Common myeloid progenitor, CD34-positive (primary cell): Measurements from ENCODE around the gene FAM83G.

ENCODE experiments used
- CTCF ChIA-PET: fragments of 350-600 bp; sonication (Branson Sonifier 250); formaldehyde crosslinking; loops from one replicate; lab custom pipeline; 2021; ENCODE audit warnings: antibody characterized with exemption; lab: Charles Lee
- POLR2A ChIA-PET: fragments of 350-600 bp; sonication (Branson Sonifier 250); formaldehyde crosslinking; loops from one replicate; lab custom pipeline; 2021; ENCODE audit warnings: antibody characterized with exemption; lab: Charles Lee
- DNase-seq, 3 donors: peaks; one replicate each; pipeline versions ENCODE4 v3.0.0 to v3.0.0-alpha.2; 2013
- H3K27ac ChIP-seq, 2 experiments: 1 replicate in 1 of 2; 2 replicates in 1 of 2; pipeline ENCODE4 v1.7.0; 2013; ENCODE audit warnings: inconsistent platforms in 2 of 2, low read length in 2 of 2, mild to moderate bottlenecking in 2 of 2, low read depth in 1 of 2, moderate library complexity in 1 of 2; ENCODE audit not compliant: severe bottlenecking in 2 of 2, insufficient read depth in 1 of 2, poor library complexity in 1 of 2
- H3K27me3 ChIP-seq, 5 experiments: replicated peaks in 2 of 5; 1 replicate in 3 of 5; 2 replicates in 2 of 5; pipeline versions ENCODE4 v1.6.1 to v1.7.0; 2013; ENCODE audit warnings: low read length in 4 of 5, mild to moderate bottlenecking in 2 of 5, moderate library complexity in 2 of 5, inconsistent platforms in 1 of 5; ENCODE audit not compliant: insufficient read depth in 5 of 5, control insufficient read depth in 4 of 5
- H3K36me3 ChIP-seq, 4 experiments: 1 replicate in 2 of 4; 2 replicates in 2 of 4; pipeline versions ENCODE4 v1.6.1 to v1.7.0; 2013; ENCODE audit warnings: low read length in 3 of 4, control low read depth in 1 of 4, mild to moderate bottlenecking in 1 of 4; ENCODE audit not compliant: control insufficient read depth in 4 of 4, insufficient read depth in 4 of 4
- H3K4me1 ChIP-seq, 4 experiments: 1 replicate in 3 of 4; 2 replicates in 1 of 4; pipeline versions ENCODE4 v1.6.1 to v1.7.1; 2013; ENCODE audit warnings: low read length in 3 of 4, mild to moderate bottlenecking in 3 of 4, control low read depth in 1 of 4, inconsistent platforms in 1 of 4, moderate library complexity in 1 of 4; ENCODE audit not compliant: control insufficient read depth in 4 of 4, insufficient read depth in 4 of 4; ENCODE audit errors: control extremely low read depth in 1 of 4
- H3K4me3 ChIP-seq, 7 experiments: 1 replicate in 4 of 7; 2 replicates in 3 of 7; pipeline versions ENCODE4 v1.5.1 to v1.7.0; 2013; ENCODE audit warnings: mild to moderate bottlenecking in 7 of 7, low read length in 6 of 7, moderate library complexity in 6 of 7, inconsistent platforms in 2 of 7, low read depth in 2 of 7, control low read depth in 1 of 7; ENCODE audit not compliant: insufficient read depth in 4 of 7, control insufficient read depth in 1 of 7; ENCODE audit errors: extremely low read depth in 1 of 7
- H3K9me3 ChIP-seq, 5 experiments: 1 replicate in 4 of 5; 2 replicates in 1 of 5; pipeline versions ENCODE4 v1.6.1 to v1.7.1; 2013; ENCODE audit warnings: low read length in 4 of 5, mild to moderate bottlenecking in 2 of 5, inconsistent platforms in 1 of 5, low read depth in 1 of 5, moderate library complexity in 1 of 5; ENCODE audit not compliant: control insufficient read depth in 4 of 5, insufficient read depth in 2 of 5; ENCODE audit errors: control extremely low read depth in 1 of 5
- WGBS: methylation state at CpG from one replicate; pipeline ENCODE4 v1.1.5; 2013; ENCODE audit not compliant: insufficient coverage; 5-methylcytosine and 5-hydroxymethylcytosine counted together

The FAM83G gene

DNA sequence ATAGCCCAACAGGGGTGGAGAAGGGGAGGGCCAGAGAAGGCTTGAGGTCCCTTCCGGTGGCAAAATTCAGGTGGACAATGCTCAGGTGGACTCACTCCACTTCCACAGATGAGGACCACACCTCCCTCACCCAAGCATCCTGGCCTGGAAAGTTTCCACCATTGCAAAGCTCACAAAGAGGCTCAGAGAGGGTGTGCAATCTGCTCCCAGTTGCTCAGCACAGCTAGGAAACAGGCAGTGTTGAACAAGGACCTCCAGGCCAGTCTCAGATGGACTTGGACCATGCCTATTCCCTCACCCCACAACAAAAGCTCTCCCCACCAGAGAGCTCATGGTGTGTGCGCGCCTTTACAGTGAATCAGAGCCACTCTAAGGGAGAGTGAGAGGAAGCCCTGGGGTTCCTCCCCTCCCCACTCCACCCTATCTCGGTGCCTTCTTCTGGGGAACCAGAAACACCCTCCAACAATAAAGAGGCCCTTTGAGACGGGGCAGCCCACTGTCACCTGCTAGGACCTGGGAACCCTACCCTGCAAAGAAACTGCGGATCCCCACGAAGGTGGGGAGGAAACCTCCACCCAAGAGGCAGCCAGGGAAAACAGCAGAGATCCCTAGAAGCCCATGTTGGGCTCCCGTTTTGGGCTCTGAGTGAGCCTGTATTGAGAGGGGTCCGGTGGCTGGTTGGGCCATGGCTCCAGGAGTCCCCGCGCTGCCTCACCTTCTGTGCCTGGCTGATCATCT lies 1.6 kb downstream of the FAM83G start:
- no peaks in the 10 kb centered on the region for H3K27me3 ChIP-seq
- 94% methylated on average over 7 of the region's 11 CpGs for WGBS
- CTCF ChIA-PET, result interaction anchor here (2.1 to 7.0 kb wide), 3 partner anchors 9 to 41 kb away, joined by 6 to 29 read pairs (median 7); no protein-coding TSS in a partner anchor
- H3K4me3 ChIP-seq, result peak overlapping the region in 3 of 7 experiments; percentile 4 to 83 (median 75)
- H3K9me3 ChIP-seq, result no peaks in the 10 kb centered on the region
- DNase-seq, result peak in 1 of 3 donors; percentile 26
- POLR2A ChIA-PET, result interaction anchor here (0.7 to 3.2 kb wide), 2 partner anchors 11 to 35 kb away, joined by 3 to 11 read pairs; no protein-coding TSS in a partner anchor
- peaks cover 0 to 42% (median 37%) of the 10 kb centered on the region in 4 experiments for H3K4me1 ChIP-seq
- H3K36me3 ChIP-seq, result peaks cover 0 to 5% (median under 1%) of the 10 kb centered on the region in 4 experiments
- H3K27ac ChIP-seq, result no peak overlapping the region

DNA sequence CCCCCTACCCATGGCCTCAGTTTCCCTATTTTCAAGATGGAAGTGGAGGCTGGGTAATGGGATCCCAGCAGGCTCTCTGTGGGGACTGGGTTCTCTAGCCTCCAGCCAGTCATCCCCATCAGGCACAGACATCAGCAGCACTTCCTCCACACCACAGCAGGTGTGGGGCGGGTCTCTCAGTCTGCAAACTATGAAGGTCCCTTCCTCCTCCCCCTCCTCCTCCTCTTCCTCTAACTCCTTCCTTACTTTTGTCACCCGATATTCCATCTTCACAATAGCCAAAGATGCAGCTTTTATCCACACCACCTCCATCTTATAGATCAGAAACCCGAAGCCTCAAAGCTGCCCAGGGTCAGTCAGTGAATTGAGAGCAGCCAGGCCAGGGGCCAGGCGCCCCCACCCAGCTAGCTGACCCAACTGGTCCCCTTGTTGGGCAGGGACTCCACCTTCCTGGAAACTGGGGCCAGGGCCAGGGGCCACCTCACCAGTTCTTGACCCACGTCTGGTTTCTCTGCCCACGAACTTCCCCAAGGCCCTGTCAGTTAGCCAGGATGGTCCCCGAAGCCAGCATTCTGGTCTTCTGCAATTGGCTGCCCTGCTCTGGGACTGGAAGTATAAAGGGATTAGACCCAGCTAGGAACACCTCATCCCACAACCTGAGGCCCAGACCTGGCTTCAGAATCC lies 2.5 kb downstream of the FAM83G start:
- Histone ChIP-seq H3K4me3 (peak overlapping the region in 1 of 7 experiments; percentile 11), H3K27me3 (no peaks in the 10 kb centered on the region), H3K9me3 (no peaks in the 10 kb centered on the region), H3K36me3 (peaks cover 0 to 9% (median under 1%) of the 10 kb centered on the region in 4 experiments), H3K27ac (no peak overlapping the region), H3K4me1 (peaks cover 0 to 42% (median 37%) of the 10 kb centered on the region in 4 experiments)
- WGBS, result 53% methylated on average over 4 of the region's 7 CpGs
- peak in 1 of 3 donors; percentile 36 for DNase-seq
- CTCF ChIA-PET, result interaction anchor here (2.1 to 7.0 kb wide), 4 partner anchors 8 to 40 kb away, joined by 6 to 29 read pairs (median 7); no protein-coding TSS in a partner anchor
- POLR2A ChIA-PET, result interaction anchor here (0.6 to 3.2 kb wide), 2 partner anchors 10 to 144 kb away, joined by 3 to 11 read pairs; partner anchors contain the start of gene PRPSAP2

DNA sequence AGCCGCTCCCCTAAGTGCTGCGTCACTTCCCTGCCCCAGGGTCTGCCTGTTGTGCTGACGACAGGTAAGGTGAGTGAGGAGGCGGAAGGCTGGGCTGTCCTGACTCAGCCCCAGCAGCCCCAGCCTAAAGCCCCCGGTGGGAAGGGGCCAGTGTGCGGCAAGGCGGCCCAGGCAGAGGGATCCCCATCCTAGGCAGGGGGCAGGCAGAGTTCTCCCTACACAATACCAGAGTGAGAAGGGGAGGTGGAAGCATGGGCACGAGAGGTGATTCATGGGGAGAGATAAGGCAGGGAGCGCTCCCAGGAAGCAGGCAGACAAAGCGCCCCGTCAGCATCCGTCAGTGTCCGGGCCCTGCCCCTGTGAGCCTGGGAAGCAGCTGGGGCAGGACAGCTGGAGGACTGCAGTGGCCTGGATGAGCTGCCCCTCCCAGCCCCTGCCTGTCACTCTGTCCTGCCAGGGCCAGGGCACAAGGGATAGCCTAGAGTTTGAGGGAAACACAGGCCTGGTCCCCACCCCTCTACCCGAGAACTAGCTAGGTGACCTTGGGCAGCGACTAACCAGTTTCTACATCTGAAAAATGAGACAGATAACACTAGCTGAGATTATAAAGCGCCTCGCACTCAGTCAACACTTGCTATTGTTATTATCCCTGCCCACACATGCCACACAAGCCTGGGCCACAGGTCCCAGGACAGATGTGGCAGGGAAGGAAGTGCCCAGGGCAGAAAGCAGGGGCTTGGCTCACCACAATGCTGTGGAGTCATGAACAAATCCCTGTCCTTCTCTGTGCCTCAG lies 3.8 kb downstream of the FAM83G start:
- POLR2A ChIA-PET, result interaction anchor here (0.6 kb wide), 1 partner anchor 20 kb away, joined by 3 read pairs; no protein-coding TSS in a partner anchor
- CTCF ChIA-PET, result interaction anchor here (2.8 to 7.0 kb wide), 3 partner anchors 9 to 39 kb away, joined by 7 to 29 read pairs (median 7); no protein-coding TSS in a partner anchor
- Histone ChIP-seq H3K9me3 (peaks cover 0 to 9% (median 0%) of the 10 kb centered on the region in 5 experiments), H3K36me3 (peaks cover 0 to 17% (median 6%) of the 10 kb centered on the region in 4 experiments), H3K4me3 (no peak overlapping the region), H3K4me1 (peaks cover 0 to 42% (median 37%) of the 10 kb centered on the region in 4 experiments), H3K27me3 (no peaks in the 10 kb centered on the region), H3K27ac (no peak overlapping the region)
- 88% methylated on average over 12 of the region's 17 CpGs for WGBS
- no peak for DNase-seq

DNA sequence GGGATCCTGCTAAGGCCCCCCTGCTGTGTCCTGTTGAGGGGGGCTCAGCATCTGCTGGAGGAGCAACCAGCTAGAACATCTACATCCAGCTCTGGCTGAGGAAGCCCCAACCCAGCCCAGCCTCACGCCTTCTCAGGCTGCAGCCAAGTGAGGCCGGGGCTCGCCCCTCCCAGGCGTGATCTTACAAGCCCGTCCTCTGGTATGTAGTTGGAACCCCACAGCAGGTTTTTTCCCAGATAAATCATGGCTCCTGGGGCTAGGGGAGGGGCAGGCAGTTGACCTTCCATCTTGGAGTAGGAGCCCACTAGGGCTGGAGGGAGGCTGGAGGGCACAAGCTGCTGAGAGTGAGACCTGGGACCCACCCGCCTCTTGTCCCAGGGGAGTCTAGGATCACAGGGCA lies 4.7 kb downstream of the FAM83G start:
- no peaks in the 10 kb centered on the region for H3K27me3 ChIP-seq
- H3K4me1 ChIP-seq, result peaks cover 0 to 40% (median 35%) of the 10 kb centered on the region in 4 experiments
- no peak overlapping the region for H3K4me3 ChIP-seq
- peaks cover 0 to 14% (median 0%) of the 10 kb centered on the region in 5 experiments for H3K9me3 ChIP-seq
- H3K27ac ChIP-seq, result no peak overlapping the region
- peaks cover 0 to 17% (median 6%) of the 10 kb centered on the region in 4 experiments for H3K36me3 ChIP-seq
- 98% methylated on average over 5 of the region's 6 CpGs for whole genome bisulfite sequencing
- CTCF ChIA-PET, result interaction anchor here (0.8 to 7.0 kb wide), 3 partner anchors 14 to 38 kb away, joined by 3 to 29 read pairs (median 7); no protein-coding TSS in a partner anchor
- no peak for DNase-seq
- POLR2A ChIA-PET, result no interaction called here

DNA sequence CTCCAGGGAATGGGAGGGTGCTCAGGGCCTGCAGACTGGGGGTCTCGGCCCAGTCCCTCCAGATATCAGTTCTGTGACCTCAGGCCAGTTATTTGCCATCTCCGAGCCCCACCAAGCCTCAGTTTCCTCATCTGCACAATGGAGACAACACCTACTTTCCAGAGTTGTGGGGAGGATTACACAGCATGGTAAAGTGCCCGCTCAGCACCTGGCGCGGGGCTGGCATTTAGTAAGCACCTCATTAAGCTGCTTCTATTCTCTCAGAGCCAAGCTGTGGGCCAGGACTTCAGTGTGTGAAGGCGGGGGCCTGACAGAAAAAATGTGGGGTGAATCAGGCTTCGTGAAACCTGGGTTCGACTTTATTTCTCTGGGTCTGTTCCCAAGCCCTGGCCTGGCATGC lies 5.2 kb downstream of the FAM83G start:
- ChIA-PET CTCF (interaction anchor here (0.8 to 7.0 kb wide), 5 partner anchors 10 to 37 kb away, joined by 3 to 29 read pairs (median 4); no protein-coding TSS in a partner anchor), POLR2A (no interaction called here)
- Histone ChIP-seq H3K27me3 (no peaks in the 10 kb centered on the region), H3K36me3 (peaks cover 0 to 17% (median 6%) of the 10 kb centered on the region in 4 experiments), H3K27ac (no peak overlapping the region), H3K9me3 (peaks cover 0 to 16% (median 0%) of the 10 kb centered on the region in 5 experiments), H3K4me1 (peaks cover 2 to 42% (median 38%) of the 10 kb centered on the region in 4 experiments), H3K4me3 (no peak overlapping the region)
- DNase-seq, result no peak
- WGBS, result 95% methylated on average over 7 of the region's 8 CpGs

DNA sequence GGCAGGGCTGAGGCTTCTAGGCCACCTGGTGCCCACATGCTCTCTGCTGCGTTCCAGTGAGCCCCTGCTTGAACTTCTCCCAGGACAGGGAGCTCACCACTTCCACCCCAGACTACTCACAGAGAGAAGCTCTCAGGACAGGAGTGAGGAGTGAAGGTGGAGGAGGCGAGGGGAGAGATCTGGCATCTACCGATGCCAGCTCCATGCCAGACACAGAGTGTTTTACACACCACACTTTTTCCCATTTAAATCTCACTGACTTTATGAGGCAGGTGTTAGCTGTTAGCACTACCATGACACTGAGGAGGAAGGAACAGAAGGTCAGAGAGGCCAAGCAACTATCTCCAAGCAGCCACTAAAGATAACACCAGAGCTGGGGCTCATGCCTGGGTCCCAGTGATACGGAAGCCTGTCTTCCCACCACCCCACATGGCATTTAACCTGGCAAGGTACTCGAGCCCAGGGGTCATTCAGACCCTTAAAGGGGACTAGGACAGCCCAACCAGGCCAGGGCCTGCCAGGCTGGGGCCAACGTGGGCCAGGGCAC lies 6.8 kb downstream of the FAM83G start:
- Histone ChIP-seq H3K27me3 (no peaks in the 10 kb centered on the region), H3K9me3 (peaks cover 0 to 16% (median 0%) of the 10 kb centered on the region in 5 experiments), H3K4me1 (peaks cover 2 to 44% (median 41%) of the 10 kb centered on the region in 4 experiments), H3K36me3 (peaks cover 0 to 15% (median 6%) of the 10 kb centered on the region in 4 experiments), H3K4me3 (no peak overlapping the region), H3K27ac (no peak overlapping the region)
- POLR2A ChIA-PET, result no interaction called here
- CTCF ChIA-PET, result interaction anchor here (1.7 to 7.0 kb wide), 3 partner anchors 8 to 36 kb away, joined by 4 to 29 read pairs (median 4); no protein-coding TSS in a partner anchor
- WGBS, result 94% methylated on average over 4 of the region's 6 CpGs
- DNase-seq, result no peak
